ENCODE results near the gene NAGPA. TPM values are rescaled to one million over a fixed set of nuclear protein-coding genes. Genes with fewer than 3 reads are reported as not detected.
A peak's percentile ranks its signal among the peaks of the same experiment; 100 is the strongest.
"Not testable (repeated sequence)": the region's sequence is repeated elsewhere in the genome, so short reads cannot be mapped to it uniquely, and the experiment has no call there.

NAGPA gene, protein sequence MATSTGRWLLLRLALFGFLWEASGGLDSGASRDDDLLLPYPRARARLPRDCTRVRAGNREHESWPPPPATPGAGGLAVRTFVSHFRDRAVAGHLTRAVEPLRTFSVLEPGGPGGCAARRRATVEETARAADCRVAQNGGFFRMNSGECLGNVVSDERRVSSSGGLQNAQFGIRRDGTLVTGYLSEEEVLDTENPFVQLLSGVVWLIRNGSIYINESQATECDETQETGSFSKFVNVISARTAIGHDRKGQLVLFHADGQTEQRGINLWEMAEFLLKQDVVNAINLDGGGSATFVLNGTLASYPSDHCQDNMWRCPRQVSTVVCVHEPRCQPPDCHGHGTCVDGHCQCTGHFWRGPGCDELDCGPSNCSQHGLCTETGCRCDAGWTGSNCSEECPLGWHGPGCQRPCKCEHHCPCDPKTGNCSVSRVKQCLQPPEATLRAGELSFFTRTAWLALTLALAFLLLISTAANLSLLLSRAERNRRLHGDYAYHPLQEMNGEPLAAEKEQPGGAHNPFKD
- total RNA-seq = 1 to 10 TPM; 6.9 to 7.3 TPM
- polyA plus RNA-seq (ENCODE audit: insufficient read length in 2 of 2) = 10 to 100 TPM; 10.5 to 15.1 TPM
- long read RNA-seq, donor 1, partial matches to known transcripts = 0 of 1 reads
- long read RNA-seq, donor 1, other reads (novel, unspliced or antisense) = 0 of 1 reads
- long read RNA-seq, donor 2, partial matches to known transcripts = 0 of 2 reads
- long read RNA-seq, donor 2, other reads (novel, unspliced or antisense) = 0 of 2 reads
- long read RNA-seq, donor 3 = 0 reads
- long read RNA-seq, donor 4 = 0 reads

DNA sequence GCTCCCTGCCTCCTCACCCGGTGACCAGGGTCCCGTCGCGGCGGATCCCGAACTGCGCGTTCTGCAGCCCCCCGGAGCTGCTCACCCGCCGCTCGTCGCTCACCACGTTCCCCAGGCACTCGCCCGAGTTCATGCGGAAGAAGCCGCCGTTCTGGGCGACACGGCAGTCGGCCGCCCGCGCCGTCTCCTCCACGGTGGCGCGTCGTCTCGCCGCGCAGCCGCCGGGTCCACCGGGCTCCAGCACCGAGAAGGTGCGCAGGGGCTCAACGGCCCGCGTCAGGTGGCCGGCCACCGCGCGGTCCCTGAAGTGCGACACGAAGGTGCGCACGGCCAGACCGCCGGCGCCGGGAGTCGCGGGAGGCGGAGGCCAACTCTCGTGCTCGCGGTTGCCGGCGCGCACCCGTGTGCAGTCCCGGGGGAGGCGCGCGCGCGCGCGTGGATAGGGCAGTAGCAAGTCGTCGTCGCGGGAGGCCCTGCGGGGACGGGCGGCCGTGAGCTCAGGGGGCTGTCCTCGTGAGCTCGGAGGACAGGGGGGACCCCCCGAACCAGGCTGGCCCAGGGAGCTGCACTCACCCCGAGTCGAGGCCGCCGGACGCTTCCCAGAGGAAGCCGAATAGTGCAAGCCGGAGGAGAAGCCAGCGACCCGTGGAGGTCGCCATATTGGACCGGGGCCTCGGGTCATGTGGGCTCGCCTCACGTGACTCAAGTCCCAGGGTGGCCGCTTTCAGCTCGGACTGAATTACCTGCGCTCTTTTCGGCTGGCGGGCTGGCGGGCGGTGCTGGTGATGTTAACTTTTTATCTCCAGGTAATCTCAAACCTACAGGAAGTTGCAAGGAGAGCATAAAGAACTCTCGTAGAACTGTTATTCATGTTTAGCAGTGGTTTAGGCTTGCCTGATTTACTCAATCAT lies at the start of gene NAGPA:
TSS of gene NAGPA (minus strand) at position 680 of the 911 bp plus-strand sequence. CDS start at position 659, 21 bp downstream.
- Histone ChIP-seq H3K4me3 (ENCODE audit: low read depth, low read length) (peak within 1 kb of the TSS; percentile 61), H3K36me3 (ENCODE audit: control insufficient read depth, insufficient read depth, low read length) (peaks cover 22% of the 10 kb centered on the region), H3K4me1 (ENCODE audit: control insufficient read depth, insufficient read depth, low read length) (peaks cover 15% of the 10 kb centered on the region), H3K27ac (ENCODE audit: low read depth, low read length) (no peak within 1 kb of the TSS), H3K9me3 (ENCODE audit: control insufficient read depth, insufficient read depth, low read length) (no peaks in the 10 kb centered on the region), H3K27me3 (ENCODE audit: control insufficient read depth, insufficient read depth, low read length) (no peaks in the 10 kb centered on the region)
- peak; percentile 70 to 96 (median 80) for DNase-seq (ENCODE audit: low read depth in 4 of 6, low spot score in 6 of 6)
- WGBS (ENCODE audit: insufficient coverage) = under 1% methylated on average over 97 of the region's 104 CpGs

- not testable (repeated sequence) for H3K4me3 ChIP-seq (ENCODE audit: low read depth, low read length); DNase-seq (ENCODE audit: low read depth in 4 of 6, low spot score in 6 of 6); H3K9me3 ChIP-seq (ENCODE audit: control insufficient read depth, insufficient read depth, low read length); H3K27me3 ChIP-seq (ENCODE audit: control insufficient read depth, insufficient read depth, low read length); H3K4me1 ChIP-seq (ENCODE audit: control insufficient read depth, insufficient read depth, low read length); H3K27ac ChIP-seq (ENCODE audit: low read depth, low read length)
- 93% methylated on average over 2 of the region's 9 CpGs for WGBS (ENCODE audit: insufficient coverage)
- peaks cover 69% of the 10 kb centered on the region for H3K36me3 ChIP-seq (ENCODE audit: control insufficient read depth, insufficient read depth, low read length)
These were observed 47.3 kb upstream of the NAGPA start for GRCh38 chr16:5080996-5081395.

- not testable (repeated sequence) for H3K27me3 ChIP-seq (ENCODE audit: control insufficient read depth, insufficient read depth, low read length); H3K9me3 ChIP-seq (ENCODE audit: control insufficient read depth, insufficient read depth, low read length); H3K4me1 ChIP-seq (ENCODE audit: control insufficient read depth, insufficient read depth, low read length); H3K4me3 ChIP-seq (ENCODE audit: low read depth, low read length); DNase-seq (ENCODE audit: low read depth in 4 of 6, low spot score in 6 of 6); H3K27ac ChIP-seq (ENCODE audit: low read depth, low read length)
- 94% methylated on average over 11 of the region's 12 CpGs for WGBS (ENCODE audit: insufficient coverage)
- peaks cover 69% of the 10 kb centered on the region for H3K36me3 ChIP-seq (ENCODE audit: control insufficient read depth, insufficient read depth, low read length)
These were observed 46.7 kb upstream of the NAGPA start for GRCh38 chr16:5080461-5080860.

DNA sequence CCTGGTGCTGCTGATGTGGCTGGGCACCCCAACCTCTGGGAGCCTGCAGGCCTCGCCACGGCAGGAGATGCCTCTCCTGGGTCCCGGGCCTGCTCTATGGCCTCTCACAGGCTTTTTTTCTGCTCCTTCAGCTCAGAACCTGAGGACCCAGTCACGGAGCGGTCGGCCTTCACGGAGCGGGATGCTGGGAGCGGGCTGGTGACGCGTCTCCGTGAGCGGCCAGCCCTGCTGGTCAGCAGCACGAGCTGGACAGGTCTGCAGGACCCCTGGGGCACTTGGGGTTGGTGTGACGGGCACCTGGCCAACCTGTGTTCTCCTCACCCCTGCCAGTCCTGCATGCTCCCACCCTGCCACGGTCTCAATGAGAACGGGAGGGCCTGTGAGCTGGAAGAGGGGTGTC lies 44.9 kb upstream of the NAGPA start:
- DNase-seq (ENCODE audit: low read depth in 4 of 6, low spot score in 6 of 6) = no peak
- H3K4me3 ChIP-seq (ENCODE audit: low read depth, low read length) = no peak overlapping the region
- H3K27ac ChIP-seq (ENCODE audit: low read depth, low read length) = no peak overlapping the region
- WGBS (ENCODE audit: insufficient coverage) = 96% methylated on average over 14 of the region's 17 CpGs
- no peaks in the 10 kb centered on the region for H3K9me3 ChIP-seq (ENCODE audit: control insufficient read depth, insufficient read depth, low read length)
- H3K36me3 ChIP-seq (ENCODE audit: control insufficient read depth, insufficient read depth, low read length) = peaks cover 72% of the 10 kb centered on the region
- H3K4me1 ChIP-seq (ENCODE audit: control insufficient read depth, insufficient read depth, low read length) = no peaks in the 10 kb centered on the region
- no peaks in the 10 kb centered on the region for H3K27me3 ChIP-seq (ENCODE audit: control insufficient read depth, insufficient read depth, low read length)

GRCh38 chr16:5077304-5077703 lies 43.6 kb upstream of the NAGPA start:
- Histone ChIP-seq H3K27me3 (ENCODE audit: control insufficient read depth, insufficient read depth, low read length) (no peaks in the 10 kb centered on the region), H3K4me3 (ENCODE audit: low read depth, low read length) (no peak overlapping the region), H3K9me3 (ENCODE audit: control insufficient read depth, insufficient read depth, low read length) (no peaks in the 10 kb centered on the region), H3K27ac (ENCODE audit: low read depth, low read length) (no peak overlapping the region), H3K36me3 (ENCODE audit: control insufficient read depth, insufficient read depth, low read length) (peaks cover 64% of the 10 kb centered on the region), H3K4me1 (ENCODE audit: control insufficient read depth, insufficient read depth, low read length) (no peaks in the 10 kb centered on the region)
- no peak for DNase-seq (ENCODE audit: low read depth in 4 of 6, low spot score in 6 of 6)
- 95% methylated on average over 13 of the region's 13 CpGs for WGBS (ENCODE audit: insufficient coverage)

- DNase-seq (ENCODE audit: low read depth in 4 of 6, low spot score in 6 of 6) = no peak
- H3K9me3 ChIP-seq (ENCODE audit: control insufficient read depth, insufficient read depth, low read length) = no peaks in the 10 kb centered on the region
- no peaks in the 10 kb centered on the region for H3K27me3 ChIP-seq (ENCODE audit: control insufficient read depth, insufficient read depth, low read length)
- H3K4me3 ChIP-seq (ENCODE audit: low read depth, low read length) = no peak overlapping the region
- H3K27ac ChIP-seq (ENCODE audit: low read depth, low read length) = no peak overlapping the region
- WGBS (ENCODE audit: insufficient coverage) = 80% methylated on average over 5 of the region's 5 CpGs
- H3K36me3 ChIP-seq (ENCODE audit: control insufficient read depth, insufficient read depth, low read length) = peaks cover 55% of the 10 kb centered on the region
- H3K4me1 ChIP-seq (ENCODE audit: control insufficient read depth, insufficient read depth, low read length) = no peaks in the 10 kb centered on the region
These were observed 41.9 kb upstream of the NAGPA start for GRCh38 chr16:5075637-5076036.

DNA sequence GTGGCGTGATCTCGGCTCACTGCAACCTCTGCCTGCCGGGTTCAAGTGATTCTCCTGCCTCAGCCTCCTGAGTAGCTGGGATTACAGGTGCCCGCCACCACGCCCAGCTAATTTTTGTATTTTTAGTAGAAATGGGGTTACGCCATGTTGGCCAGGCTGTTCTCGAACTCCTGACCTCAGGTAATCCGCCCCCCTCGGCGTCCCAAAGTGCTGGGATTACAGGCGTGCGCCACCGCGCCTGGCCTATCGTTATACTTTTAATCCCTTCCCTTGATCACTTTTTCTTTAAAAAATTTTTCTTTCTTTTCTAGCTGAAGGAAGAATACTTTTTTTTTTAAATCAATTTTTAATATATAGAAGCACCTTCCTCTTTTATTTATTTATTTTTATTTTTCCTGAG lies 40.0 kb upstream of the NAGPA start:
- H3K36me3 ChIP-seq (ENCODE audit: control insufficient read depth, insufficient read depth, low read length) = peaks cover 44% of the 10 kb centered on the region
- not testable (repeated sequence) for H3K27ac ChIP-seq (ENCODE audit: low read depth, low read length); H3K4me1 ChIP-seq (ENCODE audit: control insufficient read depth, insufficient read depth, low read length); H3K4me3 ChIP-seq (ENCODE audit: low read depth, low read length); DNase-seq (ENCODE audit: low read depth in 4 of 6, low spot score in 6 of 6); H3K9me3 ChIP-seq (ENCODE audit: control insufficient read depth, insufficient read depth, low read length); H3K27me3 ChIP-seq (ENCODE audit: control insufficient read depth, insufficient read depth, low read length)
- no CpG with 5 or more reads among the region's 15 CpGs for WGBS (ENCODE audit: insufficient coverage)

GRCh38 chr16:5073279-5073629 lies 39.5 kb upstream of the NAGPA start:
- Histone ChIP-seq H3K4me3 (ENCODE audit: low read depth, low read length) (no peak overlapping the region), H3K27me3 (ENCODE audit: control insufficient read depth, insufficient read depth, low read length) (no peaks in the 10 kb centered on the region), H3K9me3 (ENCODE audit: control insufficient read depth, insufficient read depth, low read length) (no peaks in the 10 kb centered on the region), H3K4me1 (ENCODE audit: control insufficient read depth, insufficient read depth, low read length) (no peaks in the 10 kb centered on the region), H3K27ac (ENCODE audit: low read depth, low read length) (no peak overlapping the region), H3K36me3 (ENCODE audit: control insufficient read depth, insufficient read depth, low read length) (peaks cover 38% of the 10 kb centered on the region)
- DNase-seq (ENCODE audit: low read depth in 4 of 6, low spot score in 6 of 6) = no peak
- WGBS (ENCODE audit: insufficient coverage) = 100% methylated on average over 1 of the region's 2 CpGs
